HG02759 (cell line): ENCODE measurements around the gene MARCHF6.
"Not testable (repeated sequence)": the region's sequence is repeated elsewhere in the genome, so short reads cannot be mapped to it uniquely, and the experiment has no call there.

ENCODE experiments used
- ATAC-seq: cut with Tn5 transposase; IDR thresholded peaks from one replicate; pipeline ENCODE4 v1.9.1; 2021; ENCODE audit warnings: mild to moderate bottlenecking, moderate library complexity; ENCODE audit not compliant: unreplicated experiment

MARCHF6 gene

GRCh38 chr5:10374046-10375022 lies 20.8 kb downstream of the MARCHF6 start:
- ATAC-seq, result peak; percentile 48

GRCh38 chr5:10375146-10375545 lies 21.7 kb downstream of the MARCHF6 start:
- not testable (repeated sequence) for ATAC-seq

GRCh38 chr5:10376544-10376943 lies 23.0 kb downstream of the MARCHF6 start:
- ATAC-seq, result no peak

- no peak for ATAC-seq
Observed at GRCh38 chr5:10377081-10377480, 23.6 kb downstream of the MARCHF6 start.

- no peak for ATAC-seq
Observed at GRCh38 chr5:10381803-10382202, 28.3 kb downstream of the MARCHF6 start.

GRCh38 chr5:10384483-10384882 lies 31.0 kb downstream of the MARCHF6 start:
- ATAC-seq, result no peak

GRCh38 chr5:10387690-10388089 lies 34.2 kb downstream of the MARCHF6 start:
- no peak for ATAC-seq

- ATAC-seq, result no peak
Observed at GRCh38 chr5:10391130-10391529, 37.6 kb downstream of the MARCHF6 start.

- ATAC-seq, result not testable (repeated sequence)
Observed at GRCh38 chr5:10392567-10393328, 39.3 kb downstream of the MARCHF6 start.

GRCh38 chr5:10393491-10393890 lies 40.0 kb downstream of the MARCHF6 start:
- no peak for ATAC-seq

GRCh38 chr5:10396552-10396951 lies 43.1 kb downstream of the MARCHF6 start:
- no peak for ATAC-seq

GRCh38 chr5:10399839-10400238 lies 46.3 kb downstream of the MARCHF6 start:
- ATAC-seq, result no peak

GRCh38 chr5:10400411-10400810 lies 46.9 kb downstream of the MARCHF6 start:
- no peak for ATAC-seq

- no peak for ATAC-seq
Observed at GRCh38 chr5:10400831-10401230, 47.3 kb downstream of the MARCHF6 start.

GRCh38 chr5:10401498-10401897 lies 48.0 kb downstream of the MARCHF6 start:
- ATAC-seq, result peak; percentile 92
